HG03342 (cell line): Measurements from ENCODE around the gene SBK3.
"Not testable (repeated sequence)": the region's sequence is repeated elsewhere in the genome, so short reads cannot be mapped to it uniquely, and the experiment has no call there.

Source experiments
- ATAC-seq: cut with Tn5 transposase; IDR thresholded peaks from one replicate; pipeline ENCODE4 v1.9.1; 2021; ENCODE audit warnings: mild to moderate bottlenecking, moderate library complexity; ENCODE audit not compliant: unreplicated experiment

Gene SBK3

GRCh38 chr19:55543567-55543966, 1.8 kb downstream of the SBK3 start:
- no peak for ATAC-seq

DNA sequence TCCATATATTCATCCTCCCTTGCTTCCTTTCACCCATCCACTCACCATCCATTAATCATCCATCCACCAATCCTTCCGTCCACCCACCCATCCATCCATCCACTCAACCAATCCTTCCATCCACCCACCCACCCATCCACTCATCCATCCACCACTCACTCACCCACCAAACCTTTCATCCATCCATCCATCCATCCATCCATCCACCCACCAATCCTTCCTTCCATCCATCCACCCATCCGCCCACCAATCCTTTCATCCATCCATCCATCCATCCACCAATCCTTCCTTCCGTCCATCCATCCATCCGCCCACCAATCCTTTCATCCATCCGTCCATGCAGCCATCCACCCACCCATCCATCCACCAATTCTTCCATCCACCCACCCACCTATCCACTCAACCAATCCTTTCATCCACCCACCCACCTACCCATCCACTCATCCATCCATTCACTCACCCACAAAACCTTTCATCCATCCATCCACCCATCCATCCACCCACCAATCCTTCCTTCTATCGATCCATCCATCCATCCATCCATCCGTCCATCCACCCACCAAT, 3.0 kb downstream of the SBK3 start:
- no peak for ATAC-seq

DNA sequence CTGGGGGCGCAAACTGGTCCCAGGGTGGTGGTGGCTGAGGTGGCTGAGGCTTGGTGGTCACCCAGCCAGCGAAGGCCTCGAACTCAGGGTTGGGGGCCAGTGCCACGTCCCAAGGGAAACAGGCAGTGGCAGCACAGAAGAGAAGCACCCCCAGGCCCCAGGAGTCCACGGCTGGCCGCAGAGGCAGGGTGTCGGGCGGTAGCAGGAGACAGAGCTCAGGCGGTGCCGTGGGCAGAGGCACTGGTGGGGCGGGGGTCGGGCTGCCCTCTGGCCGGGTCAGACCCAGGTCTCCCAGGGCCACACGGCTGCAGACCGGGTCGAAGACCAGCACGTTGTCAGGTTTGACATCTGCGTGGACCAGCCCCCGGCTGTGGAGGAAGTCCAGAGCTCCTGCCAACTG, 4.3 kb downstream of the SBK3 start:
- no peak for ATAC-seq

DNA sequence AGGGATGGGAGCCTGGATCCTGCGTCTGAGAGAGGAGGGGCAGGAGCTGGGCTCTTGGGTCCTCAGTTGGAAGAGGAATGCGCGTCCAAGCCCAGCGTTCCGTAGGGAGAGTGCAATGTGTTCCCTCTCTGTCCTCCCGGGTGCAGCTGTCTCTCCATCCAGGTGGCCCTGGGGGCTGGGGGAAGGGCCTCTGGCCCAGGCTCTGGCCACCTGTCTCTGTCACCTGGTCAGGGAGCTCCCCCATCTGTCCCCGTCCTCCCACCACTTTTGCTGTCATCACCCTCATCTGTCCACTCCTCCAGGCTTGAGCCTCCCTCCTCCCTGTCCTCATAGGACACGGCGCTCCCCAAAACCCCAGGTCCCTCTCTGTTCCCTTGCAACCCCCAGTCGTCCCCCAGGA, 4.7 kb downstream of the SBK3 start:
- no peak for ATAC-seq

GRCh38 chr19:55539090-55539984, 6.0 kb downstream of the SBK3 start:
- no peak for ATAC-seq

DNA sequence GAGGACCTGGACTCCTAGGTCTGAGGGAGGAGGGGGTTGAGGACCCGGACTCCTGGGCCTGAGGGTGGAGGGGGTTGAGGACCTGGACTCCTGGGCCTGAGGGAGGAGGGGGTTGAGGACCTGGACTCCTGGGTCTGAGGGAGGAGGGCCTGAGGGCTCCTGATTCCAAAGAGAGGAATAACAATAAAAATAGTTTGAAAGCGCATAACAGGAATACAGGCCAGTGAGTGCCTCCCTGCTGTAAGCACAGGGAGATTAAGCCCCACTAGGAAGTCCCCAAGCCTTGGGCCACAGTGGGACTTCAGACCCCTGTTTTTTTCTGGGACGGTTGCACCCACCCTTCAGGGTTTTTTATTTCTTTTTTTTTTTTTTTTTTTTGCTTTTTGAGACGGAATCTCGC, 7.2 kb downstream of the SBK3 start:
- ATAC-seq, result no peak

- ATAC-seq, result no peak
Measured at GRCh38 chr19:55537741-55538111, 7.6 kb downstream of the SBK3 start.

- no peak for ATAC-seq
Measured at GRCh38 chr19:55536951-55537740, 8.2 kb downstream of the SBK3 start, which contains the start of gene SBK2. Gene SBK2, minus strand, starts transcription at chr19:55537133. Its CDS starts 839 bp downstream, at chr19:55536294.

DNA sequence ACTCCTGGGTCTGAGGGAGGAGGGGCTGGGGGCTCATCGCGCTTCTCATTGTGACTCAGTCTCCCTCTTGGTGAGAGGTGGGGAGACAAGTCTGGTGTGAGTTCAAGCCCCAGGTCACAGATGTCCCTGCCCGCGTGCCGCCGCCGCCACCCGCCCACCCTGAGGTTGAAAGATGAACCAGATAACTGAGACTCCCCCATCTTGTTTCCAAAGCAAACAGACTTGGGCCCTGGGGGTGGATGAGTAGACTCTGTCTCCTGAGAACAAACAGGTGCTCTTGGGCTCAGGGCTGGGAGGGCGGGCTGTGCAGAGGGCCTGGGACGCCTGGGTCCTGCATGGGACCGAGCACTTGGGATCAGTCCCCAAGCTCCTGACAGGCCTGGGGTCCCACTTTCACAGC, 9.0 kb downstream of the SBK3 start:
- ATAC-seq, result no peak

DNA sequence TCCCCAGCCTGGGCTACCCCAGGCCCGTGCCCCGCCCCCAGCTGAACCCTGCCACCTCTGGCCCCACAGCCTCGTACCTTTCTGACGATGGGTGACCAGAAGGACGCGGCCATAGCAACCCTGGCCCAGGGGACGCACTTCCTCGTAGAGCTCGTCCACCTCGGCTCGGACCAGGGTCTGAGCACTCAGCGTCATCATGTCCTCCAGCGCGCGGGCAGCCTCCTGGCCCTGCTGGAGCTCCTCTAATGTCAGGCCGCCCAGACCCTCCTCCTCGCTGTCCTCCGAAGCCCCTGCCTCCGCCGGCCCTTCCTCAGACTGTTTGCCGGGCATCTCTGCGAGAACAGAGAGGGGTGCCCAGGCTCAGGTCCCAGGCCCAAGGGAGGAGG, 9.4 kb downstream of the SBK3 start:
- no peak for ATAC-seq

- ATAC-seq, result no peak
Measured at GRCh38 chr19:55535173-55535964, 10.0 kb downstream of the SBK3 start.

GRCh38 chr19:55534280-55534679, 11.1 kb downstream of the SBK3 start:
- not testable (repeated sequence) for ATAC-seq

GRCh38 chr19:55530996-55531395, 14.3 kb downstream of the SBK3 start:
- ATAC-seq, result no peak

DNA sequence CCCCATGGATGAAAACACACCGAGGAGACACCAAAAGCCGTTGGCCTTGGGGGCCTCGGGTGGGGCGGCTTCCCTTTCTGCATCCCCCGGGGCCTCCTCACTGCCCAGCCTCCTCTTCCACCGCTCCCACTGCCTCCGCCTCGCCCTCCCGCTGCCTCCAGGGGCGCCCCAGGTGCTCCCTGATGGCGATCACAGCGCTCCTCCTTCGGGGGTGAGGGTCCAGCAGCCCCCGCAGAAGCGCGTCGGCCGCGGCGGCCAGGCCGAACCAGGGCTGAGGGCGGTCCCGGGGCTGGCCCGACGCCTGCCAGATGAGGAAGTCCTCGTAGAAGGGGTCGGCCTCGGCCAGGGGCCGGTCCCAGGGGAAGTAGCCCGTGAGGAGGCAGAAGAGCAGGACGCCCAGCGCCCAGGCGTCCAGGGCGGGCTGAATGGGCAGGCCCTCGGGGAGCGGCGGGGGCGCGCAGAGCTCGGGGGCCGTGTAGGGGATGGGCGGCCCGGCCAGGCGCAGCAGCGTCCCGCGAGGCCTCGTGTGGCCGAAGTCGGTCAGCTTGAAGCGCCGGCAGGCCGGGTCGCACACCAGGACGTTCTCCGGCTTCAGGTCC, 15.6 kb downstream of the SBK3 start:
- ATAC-seq, result no peak

GRCh38 chr19:55528030-55528803, 17.1 kb downstream of the SBK3 start:
- no peak for ATAC-seq

DNA sequence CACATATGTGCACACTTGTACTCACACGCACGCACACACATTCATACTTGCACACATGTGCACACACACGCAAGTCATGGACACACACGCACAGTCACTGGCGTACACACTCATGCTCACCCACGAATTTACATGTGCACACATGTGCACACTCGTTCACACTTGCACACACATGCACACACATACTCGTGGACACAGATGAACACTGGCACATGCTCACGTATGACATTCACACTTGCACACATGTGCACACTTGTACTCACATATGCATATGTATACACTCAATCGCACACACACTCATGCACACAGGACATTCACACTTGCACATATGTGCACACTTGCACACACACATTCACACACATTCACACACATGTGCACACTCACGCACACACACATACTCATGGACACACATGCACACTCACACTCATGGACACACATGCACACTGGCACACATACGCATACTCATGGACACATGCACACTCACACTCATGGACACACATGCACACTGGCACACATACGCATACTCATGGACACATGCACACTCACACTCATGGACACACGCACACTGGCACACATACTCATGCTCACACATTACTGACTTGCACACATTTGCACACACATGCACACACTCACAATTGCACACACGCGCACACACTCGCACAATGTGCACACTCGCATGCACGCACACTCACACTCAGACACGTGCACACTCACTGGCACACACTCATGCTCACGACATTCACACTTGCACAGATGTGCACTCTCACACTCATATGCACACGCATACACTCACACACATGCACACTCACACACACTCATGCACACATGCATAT, 17.9 kb downstream of the SBK3 start:
- no peak for ATAC-seq

DNA sequence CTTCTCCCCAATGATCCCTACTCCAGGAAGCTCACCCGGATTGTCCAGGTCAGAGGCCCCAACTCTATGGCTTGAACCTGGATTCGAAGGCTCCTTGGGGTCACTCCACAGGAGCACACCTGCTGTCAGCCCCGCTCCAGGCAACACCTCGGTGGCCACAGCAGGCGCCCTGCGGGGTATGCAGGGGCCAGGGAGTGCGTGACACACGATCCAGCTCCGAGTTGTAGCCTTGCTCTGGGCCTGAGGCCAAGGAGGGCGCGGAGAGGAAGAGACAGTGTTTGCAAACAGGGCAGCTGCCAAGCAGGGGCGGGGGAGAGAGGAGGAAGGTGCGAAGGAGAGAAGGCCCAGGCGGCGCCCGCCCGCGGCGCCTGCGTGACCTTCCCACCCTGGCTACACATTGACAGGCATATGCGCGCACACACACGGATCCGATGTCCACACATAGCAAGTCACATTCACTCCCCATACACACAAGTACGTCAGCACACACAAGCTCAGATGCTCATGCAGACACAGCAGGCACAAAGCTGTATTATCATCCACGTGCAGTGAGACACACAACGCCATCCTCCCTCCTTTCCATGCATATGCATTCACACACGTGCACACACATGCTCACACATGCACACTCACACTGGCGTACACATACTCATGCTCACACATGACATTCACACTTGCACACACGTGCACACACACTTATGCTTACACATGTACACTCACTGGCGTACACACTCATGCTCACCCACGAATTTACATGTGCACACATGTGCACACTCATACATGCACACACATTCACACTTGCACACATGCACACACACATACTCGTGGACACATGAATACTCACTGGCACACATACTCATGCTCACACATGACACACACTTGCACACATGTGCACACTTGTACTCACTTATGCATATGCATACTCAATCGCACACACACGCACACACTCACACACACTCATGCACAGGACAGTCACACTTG, 18.8 kb downstream of the SBK3 start:
- no peak for ATAC-seq
